Type B pancreatic cell (in vitro differentiated cells): ENCODE measurements around the gene HYAL1. TPM values are rescaled to one million over a fixed set of nuclear protein-coding genes. Genes with fewer than 3 reads are reported as not detected.

Experiments used
- DNase-seq: peaks from one replicate; pipeline ENCODE4 v3.0.0; 2021; ENCODE audit warnings: mixed read lengths; ENCODE audit not compliant: unreplicated experiment; ENCODE audit errors: extremely low spot score
- H3K27ac Mint-ChIP-seq: 2 replicates; pipeline ENCODE4 v1.8.0; 2021; ENCODE audit warnings: mild to moderate bottlenecking, mixed read lengths
- H3K27me3 Mint-ChIP-seq: 2 replicates; pipeline ENCODE4 v1.8.0; 2021; ENCODE audit warnings: mixed read lengths
- H3K36me3 Mint-ChIP-seq: 2 replicates; pipeline ENCODE4 v1.8.0; 2021; ENCODE audit warnings: mixed read lengths
- H3K4me1 Mint-ChIP-seq: one replicate; pipeline ENCODE4 v1.8.0; 2021; ENCODE audit warnings: mixed read lengths; ENCODE audit not compliant: unreplicated experiment
- H3K4me3 Mint-ChIP-seq: 2 replicates; pipeline ENCODE4 v1.8.0; 2021; ENCODE audit warnings: mild to moderate bottlenecking, mixed read lengths
- H3K9me3 Mint-ChIP-seq: 2 replicates; pipeline ENCODE4 v1.8.0; 2021; ENCODE audit warnings: mixed read lengths
- total RNA-seq: library from RNA; stranded (reverse); gene quantifications from 2 replicates; pipeline ENCODE4 v1.2.1, GENCODE V29; 2021; ENCODE audit warnings: low replicate concordance
- TF ChIP-seq, protein P1 (sequence below): fragments of 200-600 bp; sonication (generic); conservative IDR thresholded peaks from 2 replicates; pipeline ENCODE4 v1.5.0; 2021; ENCODE audit warnings: antibody characterized with exemption, mild to moderate bottlenecking

The HYAL1 gene
- total RNA-seq, 1 donor from 2014 or later: 3.7 TPM

GRCh38 chr3:50251220-50251619 is 52.2 kb downstream of the HYAL1 start:
- Mint-ChIP-seq H3K27ac (peak overlapping the region; percentile 52), H3K4me1 (peaks cover 12% of the 10 kb centered on the region), H3K9me3 (no peaks in the 10 kb centered on the region), H3K27me3 (no peaks in the 10 kb centered on the region), H3K36me3 (peaks cover 6% of the 10 kb centered on the region), H3K4me3 (no peak overlapping the region)
- TF ChIP-seq, protein P1, sequence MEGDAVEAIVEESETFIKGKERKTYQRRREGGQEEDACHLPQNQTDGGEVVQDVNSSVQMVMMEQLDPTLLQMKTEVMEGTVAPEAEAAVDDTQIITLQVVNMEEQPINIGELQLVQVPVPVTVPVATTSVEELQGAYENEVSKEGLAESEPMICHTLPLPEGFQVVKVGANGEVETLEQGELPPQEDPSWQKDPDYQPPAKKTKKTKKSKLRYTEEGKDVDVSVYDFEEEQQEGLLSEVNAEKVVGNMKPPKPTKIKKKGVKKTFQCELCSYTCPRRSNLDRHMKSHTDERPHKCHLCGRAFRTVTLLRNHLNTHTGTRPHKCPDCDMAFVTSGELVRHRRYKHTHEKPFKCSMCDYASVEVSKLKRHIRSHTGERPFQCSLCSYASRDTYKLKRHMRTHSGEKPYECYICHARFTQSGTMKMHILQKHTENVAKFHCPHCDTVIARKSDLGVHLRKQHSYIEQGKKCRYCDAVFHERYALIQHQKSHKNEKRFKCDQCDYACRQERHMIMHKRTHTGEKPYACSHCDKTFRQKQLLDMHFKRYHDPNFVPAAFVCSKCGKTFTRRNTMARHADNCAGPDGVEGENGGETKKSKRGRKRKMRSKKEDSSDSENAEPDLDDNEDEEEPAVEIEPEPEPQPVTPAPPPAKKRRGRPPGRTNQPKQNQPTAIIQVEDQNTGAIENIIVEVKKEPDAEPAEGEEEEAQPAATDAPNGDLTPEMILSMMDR: no peak
- DNase-seq: no peak

GRCh38 chr3:50250514-50250913 is 52.9 kb downstream of the HYAL1 start:
- Mint-ChIP-seq H3K36me3 (peaks cover 6% of the 10 kb centered on the region), H3K27ac (no peak overlapping the region), H3K4me1 (peaks cover 15% of the 10 kb centered on the region), H3K27me3 (no peaks in the 10 kb centered on the region), H3K4me3 (no peak overlapping the region), H3K9me3 (no peaks in the 10 kb centered on the region)
- DNase-seq: no peak
- TF ChIP-seq, protein P1: no peak

Other genes with a start within 250 kb of the HYAL1 start
- 170 and 244 TPM in 2 replicates for gene RBM5, start 214.7 kb downstream of the HYAL1 start, total RNA-seq
- 41.9 and 48.0 TPM in 2 replicates for gene SEMA3F, start 148.2 kb downstream of the HYAL1 start, total RNA-seq
- gene GNAT1, start 112.0 kb downstream of the HYAL1 start, total RNA-seq: 0.71 TPM in 1 of 2 replicates, not detected in the other
- gene SLC38A3, start 98.3 kb downstream of the HYAL1 start, total RNA-seq: 6.0 and 11.0 TPM in 2 replicates
- 140 and 145 TPM in 2 replicates for gene GNAI2, start 67.4 kb downstream of the HYAL1 start, total RNA-seq
- gene SEMA3B, start 34.4 kb downstream of the HYAL1 start, total RNA-seq: 18.4 and 34.8 TPM in 2 replicates
- not detected in 2 replicates for gene LSMEM2, start 24.5 kb downstream of the HYAL1 start, total RNA-seq
- gene IFRD2, start 11.1 kb downstream of the HYAL1 start, total RNA-seq: 60.9 and 80.5 TPM in 2 replicates
- 2.9 and 4.0 TPM in 2 replicates for gene HYAL3, start 4.2 kb downstream of the HYAL1 start, total RNA-seq
- 12.9 and 13.0 TPM in 2 replicates for gene NAA80, start 4.2 kb downstream of the HYAL1 start, total RNA-seq
- 46.6 and 52.5 TPM in 2 replicates for gene HYAL2, start 19.2 kb upstream of the HYAL1 start, total RNA-seq
- gene TUSC2, start 24.6 kb upstream of the HYAL1 start, total RNA-seq: 24.9 and 39.0 TPM in 2 replicates
- gene RASSF1, start 37.3 kb upstream of the HYAL1 start, total RNA-seq: 13.7 and 13.8 TPM in 2 replicates
- 1.8 and 13.4 TPM in 2 replicates for gene ZMYND10, start 42.2 kb upstream of the HYAL1 start, total RNA-seq
- gene NPRL2, start 47.2 kb upstream of the HYAL1 start, total RNA-seq: 20.3 and 27.9 TPM in 2 replicates
- gene CYB561D2, start 47.3 kb upstream of the HYAL1 start, total RNA-seq: 10.1 and 15.9 TPM in 2 replicates
- gene TMEM115, start 55.9 kb upstream of the HYAL1 start, total RNA-seq: 42.7 and 44.4 TPM in 2 replicates
- gene CACNA2D2, start 200.1 kb upstream of the HYAL1 start, total RNA-seq: 7.8 and 19.4 TPM in 2 replicates